Neural cell (in vitro differentiated cells): ENCODE measurements around the gene ALLC. TPM values are rescaled to one million over a fixed set of nuclear protein-coding genes. Genes with fewer than 3 reads are reported as not detected.

Experiments
- H2AFZ ChIP-seq: fragments of 200-600, 300-800 bp; sonication (generic), shearing (Covaris generic); 2 replicates; pipeline ENCODE4 v1.6.0; 2014; ENCODE audit warnings: low read depth, mild to moderate bottlenecking, antibody characterized with exemption, low read length, moderate library complexity
- H3F3A ChIP-seq: fragments of 200-600 bp; shearing (Covaris generic); 2 replicates; pipeline ENCODE4 v1.6.1; 2016; ENCODE audit warnings: mild to moderate bottlenecking, moderate library complexity, mixed read lengths, antibody characterized with exemption, low read length; ENCODE audit not compliant: insufficient read depth, poor library complexity, severe bottlenecking
- H3K27ac ChIP-seq: fragments of 200-600, 300-800 bp; sonication (generic), shearing (Covaris generic); 2 replicates; pipeline ENCODE4 v1.5.1; 2014; ENCODE audit warnings: mild to moderate bottlenecking, low read length, moderate library complexity
- H3K27me3 ChIP-seq: fragments of 300-800, 200-600 bp; sonication (generic), shearing (Covaris generic); 2 replicates; pipeline ENCODE4 v1.6.0; 2014; ENCODE audit warnings: mild to moderate bottlenecking, low read depth, low read length, moderate library complexity; ENCODE audit not compliant: insufficient read depth
- H3K36me3 ChIP-seq: fragments of 300-800, 200-600 bp; sonication (generic), shearing (Covaris generic); 2 replicates; pipeline ENCODE4 v1.5.1; 2014; ENCODE audit warnings: mild to moderate bottlenecking, antibody characterized with exemption, low read length, moderate library complexity; ENCODE audit not compliant: insufficient read depth
- H3K4me2 ChIP-seq: fragments of 300-800, 200-600 bp; sonication (generic), shearing (Covaris generic); 2 replicates; pipeline ENCODE4 v1.6.0; 2014; ENCODE audit warnings: mild to moderate bottlenecking, low read length
- H3K4me3 ChIP-seq: fragments of 300-800, 200-600 bp; sonication (generic), shearing (Covaris generic); 2 replicates; pipeline ENCODE4 v1.5.1; 2014; ENCODE audit warnings: mild to moderate bottlenecking, low read length, moderate library complexity
- H3K79me2 ChIP-seq: fragments of 200-600 bp; shearing (Covaris generic); replicated peaks from 2 replicates; pipeline ENCODE4 v1.6.0; 2014; ENCODE audit warnings: mild to moderate bottlenecking, low read length, moderate library complexity; ENCODE audit not compliant: insufficient read depth
- H3K9ac ChIP-seq: fragments of 300-800, 200-600 bp; sonication (generic), shearing (Covaris generic); 2 replicates; pipeline ENCODE4 v1.6.1; 2016; ENCODE audit warnings: mild to moderate bottlenecking, low read length, mixed read lengths
- H3K9me2 ChIP-seq: fragments of 200-600 bp; shearing (Covaris generic); 2 replicates; pipeline ENCODE4 v1.6.1; 2016; ENCODE audit warnings: mild to moderate bottlenecking, low read length, mixed read lengths; ENCODE audit not compliant: insufficient read depth
- H3K9me3 ChIP-seq: fragments of 200-600, 300-800 bp; sonication (generic), shearing (Covaris generic); 2 replicates; pipeline ENCODE4 v1.6.1; 2016; ENCODE audit warnings: mild to moderate bottlenecking, mixed run types, low read length, moderate library complexity, mixed read lengths
- H4K20me1 ChIP-seq: fragments of 200-600 bp; shearing (Covaris generic); 2 replicates; pipeline ENCODE4 v1.6.1; 2016; ENCODE audit warnings: mild to moderate bottlenecking, mixed run types; ENCODE audit not compliant: insufficient read depth
- EP300 ChIP-seq: fragments of 450-650 bp; conservative IDR thresholded peaks from 2 replicates; pipeline ENCODE4 v1.6.1; 2014; ENCODE audit warnings: antibody characterized with exemption, mild to moderate bottlenecking, moderate library complexity; ENCODE audit not compliant: poor library complexity, severe bottlenecking
- EZH2 ChIP-seq: fragments of 200-600, 300-800 bp; shearing (Covaris generic), sonication (generic); IDR thresholded peaks from 2 replicates; pipeline ENCODE4 v1.6.1; 2014; ENCODE audit warnings: antibody characterized with exemption, low read length, borderline replicate concordance, mild to moderate bottlenecking; ENCODE audit not compliant: insufficient read depth, poor library complexity, severe bottlenecking
- MXI1 ChIP-seq: fragments of 450-650 bp; conservative IDR thresholded peaks from 2 replicates; pipeline ENCODE4 v1.6.1; 2014; ENCODE audit warnings: antibody characterized with exemption, mild to moderate bottlenecking; ENCODE audit not compliant: poor library complexity, severe bottlenecking
- POLR2AphosphoS5 ChIP-seq: IDR thresholded peaks from 2 replicates; pipeline ENCODE4 v1.6.1; 2012
- RAD21 ChIP-seq: fragments of 450-650 bp; conservative IDR thresholded peaks from 2 replicates; pipeline ENCODE4 v1.6.1; 2014; ENCODE audit warnings: antibody characterized with exemption, mild to moderate bottlenecking, moderate library complexity
- REST ChIP-seq: IDR thresholded peaks from 2 replicates; pipeline ENCODE4 v1.6.1; 2012; ENCODE audit warnings: borderline replicate concordance
- SMC3 ChIP-seq: fragments of 450-650 bp; conservative IDR thresholded peaks from 2 replicates; pipeline ENCODE4 v1.6.1; 2014; ENCODE audit warnings: antibody characterized with exemption, mild to moderate bottlenecking, moderate library complexity; ENCODE audit not compliant: poor library complexity
- TAF1 ChIP-seq: IDR thresholded peaks from 2 replicates; pipeline ENCODE4 v1.6.1; 2012; ENCODE audit warnings: low read depth
- polyA plus RNA-seq: library from polyadenylated mRNA; depleted of rRNA; stranded (reverse); fragments of >200 nt; gene quantifications from 2 replicates; pipeline ENCODE4 v1.2.3, GENCODE V29; 2014
- TF ChIP-seq, protein P1 (sequence below): fragments of 450-650 bp; IDR thresholded peaks from 2 replicates; pipeline ENCODE4 v1.5.1; 2014; ENCODE audit warnings: antibody characterized with exemption, mild to moderate bottlenecking, moderate library complexity; ENCODE audit not compliant: poor library complexity, severe bottlenecking

ALLC gene
- polyA plus RNA-seq, 1 donor from 2014 or later = 0.33 TPM

DNA sequence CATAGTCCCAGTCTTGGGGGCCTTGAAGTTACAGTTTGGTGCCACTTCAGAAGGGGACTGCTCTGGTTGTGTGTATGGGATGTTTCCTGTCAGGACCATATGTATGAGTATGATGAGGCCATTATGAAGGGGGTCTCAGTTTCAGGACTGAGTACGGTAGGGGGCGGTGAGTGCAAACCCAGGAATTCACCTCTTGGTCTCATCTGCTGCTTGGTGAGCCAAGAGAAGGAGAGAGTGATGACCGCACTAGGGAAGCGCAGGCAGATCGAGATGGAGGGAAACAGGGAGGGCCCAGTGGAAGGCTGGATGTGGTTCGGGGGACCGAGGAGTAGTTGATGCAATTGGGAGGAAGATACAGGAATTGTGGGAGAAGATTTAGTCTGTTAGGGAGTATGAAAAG, 73.8 kb downstream of the ALLC start:
- Histone ChIP-seq H3K9me2 (no peaks in the 10 kb centered on the region), H3K4me3 (no peak overlapping the region), H2AFZ (no peak overlapping the region), H3K9me3 (no peaks in the 10 kb centered on the region), H3K27ac (no peak overlapping the region), H3K79me2 (no peaks in the 10 kb centered on the region), H3K9ac (no peak overlapping the region), H3K27me3 (no peaks in the 10 kb centered on the region), H3K4me2 (no peak overlapping the region), H4K20me1 (no peaks in the 10 kb centered on the region), H3F3A (no peaks in the 10 kb centered on the region), H3K36me3 (no peaks in the 10 kb centered on the region)
- TF ChIP-seq MXI1 (no peak), RAD21 (no peak), SMC3 (no peak)

GRCh38 chr2:3736112-3736511, 78.1 kb downstream of the ALLC start:
- H4K20me1 ChIP-seq = no peaks in the 10 kb centered on the region
- no peaks in the 10 kb centered on the region for H3K9me2 ChIP-seq
- H3K9ac ChIP-seq = no peak overlapping the region
- no peaks in the 10 kb centered on the region for H3K79me2 ChIP-seq
- TF ChIP-seq MXI1 (no peak), SMC3 (no peak), EZH2 (no peak), POLR2AphosphoS5 (no peak), TAF1 (no peak), REST (no peak), EP300 (no peak), RAD21 (no peak)
- TF ChIP-seq, protein P1, sequence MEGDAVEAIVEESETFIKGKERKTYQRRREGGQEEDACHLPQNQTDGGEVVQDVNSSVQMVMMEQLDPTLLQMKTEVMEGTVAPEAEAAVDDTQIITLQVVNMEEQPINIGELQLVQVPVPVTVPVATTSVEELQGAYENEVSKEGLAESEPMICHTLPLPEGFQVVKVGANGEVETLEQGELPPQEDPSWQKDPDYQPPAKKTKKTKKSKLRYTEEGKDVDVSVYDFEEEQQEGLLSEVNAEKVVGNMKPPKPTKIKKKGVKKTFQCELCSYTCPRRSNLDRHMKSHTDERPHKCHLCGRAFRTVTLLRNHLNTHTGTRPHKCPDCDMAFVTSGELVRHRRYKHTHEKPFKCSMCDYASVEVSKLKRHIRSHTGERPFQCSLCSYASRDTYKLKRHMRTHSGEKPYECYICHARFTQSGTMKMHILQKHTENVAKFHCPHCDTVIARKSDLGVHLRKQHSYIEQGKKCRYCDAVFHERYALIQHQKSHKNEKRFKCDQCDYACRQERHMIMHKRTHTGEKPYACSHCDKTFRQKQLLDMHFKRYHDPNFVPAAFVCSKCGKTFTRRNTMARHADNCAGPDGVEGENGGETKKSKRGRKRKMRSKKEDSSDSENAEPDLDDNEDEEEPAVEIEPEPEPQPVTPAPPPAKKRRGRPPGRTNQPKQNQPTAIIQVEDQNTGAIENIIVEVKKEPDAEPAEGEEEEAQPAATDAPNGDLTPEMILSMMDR = no peak
- H3K4me3 ChIP-seq = no peak overlapping the region
- H3K36me3 ChIP-seq = no peaks in the 10 kb centered on the region
- no peaks in the 10 kb centered on the region for H3K27me3 ChIP-seq
- H3K27ac ChIP-seq = no peak overlapping the region
- H3F3A ChIP-seq = no peaks in the 10 kb centered on the region
- H3K4me2 ChIP-seq = no peak overlapping the region
- no peak overlapping the region for H2AFZ ChIP-seq
- no peaks in the 10 kb centered on the region for H3K9me3 ChIP-seq

GRCh38 chr2:3737128-3737527, 79.1 kb downstream of the ALLC start:
- no peak overlapping the region for H3K27ac ChIP-seq

More at GRCh38 chr2:3737128-3737527, 79.1 kb downstream of the ALLC start:
- no peaks in the 10 kb centered on the region for H3K9me3 ChIP-seq
- TF ChIP-seq SMC3 = no peak
- no peak for TF ChIP-seq RAD21
- TF ChIP-seq, protein P1 = no peak
- TF ChIP-seq EP300 = no peak
- no peak for TF ChIP-seq MXI1
- TF ChIP-seq TAF1 = no peak
- no peak for TF ChIP-seq REST
- TF ChIP-seq POLR2AphosphoS5 = no peak
- no peak for TF ChIP-seq EZH2
- H3K79me2 ChIP-seq = no peaks in the 10 kb centered on the region
- H3K9ac ChIP-seq = no peak overlapping the region
- no peak overlapping the region for H3K4me2 ChIP-seq
- no peaks in the 10 kb centered on the region for H4K20me1 ChIP-seq
- no peaks in the 10 kb centered on the region for H3F3A ChIP-seq
- H3K9me2 ChIP-seq = no peaks in the 10 kb centered on the region
- H2AFZ ChIP-seq = no peak overlapping the region
- H3K4me3 ChIP-seq = no peak overlapping the region
- H3K27me3 ChIP-seq = no peaks in the 10 kb centered on the region
- H3K36me3 ChIP-seq = no peaks in the 10 kb centered on the region
